ENCODE data around the gene SHF. TPM values are rescaled to one million over a fixed set of nuclear protein-coding genes. Genes with fewer than 3 reads are reported as not detected.

Gene SHF
- total RNA-seq, 1 donor from 2014 or later: 4.6 TPM

DNA sequence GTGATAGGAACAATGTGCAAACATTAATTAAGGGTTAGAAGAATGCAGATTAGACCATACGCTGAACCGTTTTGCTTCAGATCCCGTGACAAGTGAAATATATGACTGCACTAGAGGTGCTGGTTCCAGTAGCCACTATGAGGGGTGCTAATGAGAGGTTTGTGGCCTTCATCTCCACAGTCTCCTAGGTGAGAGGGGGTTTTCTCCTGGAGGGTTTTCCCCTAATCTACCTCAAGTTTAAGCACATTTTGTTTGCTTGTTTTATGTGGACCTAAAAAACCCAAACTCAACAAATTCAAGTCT is 13.7 kb upstream of the SHF start:
- Histone ChIP-seq H3K36me3 (ENCODE audit: insufficient read depth, low read length) (no peaks in the 10 kb centered on the region), H3K4me1 (ENCODE audit: insufficient read depth, low read length) (peaks cover 8% of the 10 kb centered on the region), H3K27me3 (ENCODE audit: insufficient read depth, low read length) (peaks cover 6% of the 10 kb centered on the region), H3K79me2 (ENCODE audit: insufficient read depth, low read length) (no peaks in the 10 kb centered on the region), H3K9ac (ENCODE audit: low read length) (no peak overlapping the region), H2AFZ (ENCODE audit: low read depth, low read length) (no peak overlapping the region), H3K9me3 (ENCODE audit: insufficient read depth, low read depth, low read length) (no peaks in the 10 kb centered on the region), H3K27ac (ENCODE audit: low read depth, low read length) (no peak overlapping the region), H4K20me1 (ENCODE audit: insufficient read depth, low read length) (no peaks in the 10 kb centered on the region), H3K4me2 (ENCODE audit: low read length) (peak overlapping the region; percentile 98), H3K4me3 (ENCODE audit: insufficient read depth, low read depth, low read length) (no peak overlapping the region)
- Mint-ChIP-seq H3K4me1 (ENCODE audit: low read depth, unreplicated experiment) (peaks cover 5% of the 10 kb centered on the region), H3K9me3 (ENCODE audit: unreplicated experiment) (no peaks in the 10 kb centered on the region), H3K27ac (ENCODE audit: unreplicated experiment) (peak overlapping the region; percentile 19), H3K27me3 (ENCODE audit: low read depth, unreplicated experiment) (peaks cover 2% of the 10 kb centered on the region), H3K36me3 (ENCODE audit: low read depth, unreplicated experiment) (no peaks in the 10 kb centered on the region), H3K4me3 (ENCODE audit: unreplicated experiment) (no peak overlapping the region)
- FAIRE-seq: no peak
- TF ChIP-seq EZH2 (IDR thresholded peaks at IDR 0.05; ENCODE audit: insufficient read depth, low read length): no peak
- TF ChIP-seq, protein P1, sequence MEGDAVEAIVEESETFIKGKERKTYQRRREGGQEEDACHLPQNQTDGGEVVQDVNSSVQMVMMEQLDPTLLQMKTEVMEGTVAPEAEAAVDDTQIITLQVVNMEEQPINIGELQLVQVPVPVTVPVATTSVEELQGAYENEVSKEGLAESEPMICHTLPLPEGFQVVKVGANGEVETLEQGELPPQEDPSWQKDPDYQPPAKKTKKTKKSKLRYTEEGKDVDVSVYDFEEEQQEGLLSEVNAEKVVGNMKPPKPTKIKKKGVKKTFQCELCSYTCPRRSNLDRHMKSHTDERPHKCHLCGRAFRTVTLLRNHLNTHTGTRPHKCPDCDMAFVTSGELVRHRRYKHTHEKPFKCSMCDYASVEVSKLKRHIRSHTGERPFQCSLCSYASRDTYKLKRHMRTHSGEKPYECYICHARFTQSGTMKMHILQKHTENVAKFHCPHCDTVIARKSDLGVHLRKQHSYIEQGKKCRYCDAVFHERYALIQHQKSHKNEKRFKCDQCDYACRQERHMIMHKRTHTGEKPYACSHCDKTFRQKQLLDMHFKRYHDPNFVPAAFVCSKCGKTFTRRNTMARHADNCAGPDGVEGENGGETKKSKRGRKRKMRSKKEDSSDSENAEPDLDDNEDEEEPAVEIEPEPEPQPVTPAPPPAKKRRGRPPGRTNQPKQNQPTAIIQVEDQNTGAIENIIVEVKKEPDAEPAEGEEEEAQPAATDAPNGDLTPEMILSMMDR (IDR thresholded peaks at IDR 0.05; ENCODE audit: insufficient read depth, low read depth, low read length): no peak
- DNase-seq (ENCODE audit: low read depth): no peak

DNA sequence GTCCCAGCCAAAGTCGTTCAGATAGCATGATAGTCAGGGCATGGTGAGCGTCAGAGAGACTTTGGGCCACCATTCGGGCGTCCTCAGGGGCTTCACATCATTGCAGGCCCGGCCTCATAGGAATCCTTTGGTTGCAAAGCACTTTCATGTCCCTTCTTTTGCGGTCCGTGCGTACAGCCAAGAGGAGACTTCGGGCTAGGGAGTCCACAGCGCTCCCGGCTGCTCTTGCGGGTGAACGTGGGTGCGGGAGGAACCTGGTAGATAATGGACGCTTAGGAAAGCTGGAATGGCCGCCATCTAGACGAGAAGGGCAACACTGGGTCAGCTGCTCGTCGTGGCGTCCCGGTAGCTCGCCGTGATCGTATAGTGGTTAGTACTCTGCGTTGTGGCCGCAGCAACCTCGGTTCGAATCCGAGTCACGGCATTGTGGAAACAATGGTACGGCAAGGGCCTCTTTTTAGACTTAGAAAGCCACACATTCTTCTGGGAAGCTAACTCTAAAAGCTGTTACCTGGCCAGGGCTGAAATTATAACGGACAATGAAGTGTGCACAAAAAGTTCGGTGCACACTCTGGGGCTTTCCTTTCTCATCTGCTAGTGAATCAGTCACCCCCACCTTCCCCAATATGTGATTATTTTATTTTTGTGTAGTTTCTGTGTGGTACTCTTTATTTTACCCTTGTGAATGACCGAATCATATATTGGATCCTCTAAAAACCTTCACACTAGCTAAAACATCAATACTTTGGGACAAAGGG is 13.2 kb upstream of the SHF start:
- Histone ChIP-seq H2AFZ (ENCODE audit: low read depth, low read length) (peak overlapping the region; percentile 97), H3K79me2 (ENCODE audit: insufficient read depth, low read length) (no peaks in the 10 kb centered on the region), H3K4me1 (ENCODE audit: insufficient read depth, low read length) (peaks cover 8% of the 10 kb centered on the region), H4K20me1 (ENCODE audit: insufficient read depth, low read length) (no peaks in the 10 kb centered on the region), H3K27me3 (ENCODE audit: insufficient read depth, low read length) (peaks cover 3% of the 10 kb centered on the region), H3K9me3 (ENCODE audit: insufficient read depth, low read depth, low read length) (no peaks in the 10 kb centered on the region), H3K4me2 (ENCODE audit: low read length) (peak overlapping the region; percentile 98), H3K36me3 (ENCODE audit: insufficient read depth, low read length) (no peaks in the 10 kb centered on the region), H3K4me3 (ENCODE audit: insufficient read depth, low read depth, low read length) (peak overlapping the region; percentile 90), H3K27ac (ENCODE audit: low read depth, low read length) (peak overlapping the region; percentile 88), H3K9ac (ENCODE audit: low read length) (peak overlapping the region; percentile 91)
- H3K4me3 Mint-ChIP-seq (ENCODE audit: unreplicated experiment): no peak overlapping the region
- peaks cover 2% of the 10 kb centered on the region for H3K27me3 Mint-ChIP-seq (ENCODE audit: low read depth, unreplicated experiment)
- FAIRE-seq: no peak
- peak; percentile 66 for DNase-seq (ENCODE audit: low read depth)
- H3K4me1 Mint-ChIP-seq (ENCODE audit: low read depth, unreplicated experiment): peaks cover 5% of the 10 kb centered on the region
- no peaks in the 10 kb centered on the region for H3K9me3 Mint-ChIP-seq (ENCODE audit: unreplicated experiment)
- no peak overlapping the region for H3K27ac Mint-ChIP-seq (ENCODE audit: unreplicated experiment)
- TF ChIP-seq, protein P1 (IDR thresholded peaks at IDR 0.05; ENCODE audit: insufficient read depth, low read depth, low read length): no peak
- TF ChIP-seq EZH2 (IDR thresholded peaks at IDR 0.05; ENCODE audit: insufficient read depth, low read length): no peak
- no peaks in the 10 kb centered on the region for H3K36me3 Mint-ChIP-seq (ENCODE audit: low read depth, unreplicated experiment)
